ENCODE measurements around the gene ZNF77.
"Not testable (repeated sequence)": the region's sequence is repeated elsewhere in the genome, so short reads cannot be mapped to it uniquely, and the experiment has no call there.

Gene ZNF77

DNA sequence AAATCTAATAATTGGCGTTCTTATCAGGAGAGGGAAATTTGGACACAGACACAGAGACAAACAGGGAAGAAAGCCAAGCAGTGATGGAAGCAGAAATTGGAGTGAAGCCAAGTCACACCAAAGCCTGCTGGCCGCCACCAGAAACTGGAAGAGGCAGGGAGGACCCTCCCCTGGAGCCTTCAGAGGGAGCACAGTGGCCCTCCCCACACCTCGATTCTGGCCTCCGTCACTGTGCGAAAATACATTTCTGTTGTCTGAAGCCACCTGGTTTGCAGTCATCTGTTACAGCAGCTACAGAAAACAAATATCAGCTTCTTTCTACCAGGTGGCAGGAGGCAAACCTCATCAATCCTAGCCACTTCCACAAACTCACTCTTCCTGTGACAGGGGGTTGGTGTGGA lies 24.3 kb upstream of the ZNF77 start:
- no peak for FAIRE-seq

GRCh38 chr19:2967972-2968371 lies 23.2 kb upstream of the ZNF77 start:
- FAIRE-seq: no peak

DNA sequence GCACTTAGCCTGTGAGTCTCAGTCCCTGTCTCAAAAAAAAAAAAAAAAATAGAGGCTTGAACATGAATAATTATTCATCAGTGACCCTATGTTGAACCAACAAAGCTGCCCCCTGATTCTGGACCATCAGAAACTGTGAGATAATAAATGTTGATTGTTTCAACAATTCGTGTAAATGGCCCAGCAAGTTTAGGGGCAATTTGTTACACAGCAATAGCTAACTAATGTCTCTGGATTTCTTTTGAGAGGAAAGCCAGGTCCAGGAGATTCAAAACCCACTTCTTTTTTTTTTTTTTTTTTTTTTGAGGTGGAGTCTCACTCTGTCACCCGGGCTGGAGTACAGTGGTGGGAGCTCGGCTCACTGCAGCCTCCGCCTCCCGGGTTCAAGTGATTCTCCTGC lies 20.1 kb upstream of the ZNF77 start:
- no peak for FAIRE-seq

DNA sequence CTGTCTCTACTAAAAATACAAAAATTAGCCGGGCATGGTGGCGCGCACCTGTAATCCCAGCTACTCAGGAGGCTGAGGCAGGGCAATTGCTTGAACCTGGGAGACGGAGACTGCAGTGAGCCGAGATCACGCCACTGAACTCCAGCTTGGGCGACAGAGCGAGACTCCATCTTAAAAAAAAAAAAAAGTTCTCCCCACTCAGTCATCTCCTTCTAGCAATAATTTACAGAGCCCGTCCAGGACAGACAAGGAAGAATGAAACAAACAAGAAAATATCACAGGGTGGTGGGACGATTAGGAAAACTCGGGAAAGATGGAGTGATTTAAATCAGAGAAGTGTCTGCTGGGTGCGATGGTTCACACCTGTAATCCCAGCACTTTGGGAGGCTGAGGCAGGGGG lies 18.9 kb upstream of the ZNF77 start:
- FAIRE-seq: not testable (repeated sequence)

GRCh38 chr19:2963122-2963521 lies 18.4 kb upstream of the ZNF77 start:
- no peak for FAIRE-seq

GRCh38 chr19:2962018-2962670 lies 17.4 kb upstream of the ZNF77 start:
- FAIRE-seq: peak; percentile 95

GRCh38 chr19:2960120-2960519 lies 15.3 kb upstream of the ZNF77 start:
- no peak for FAIRE-seq

DNA sequence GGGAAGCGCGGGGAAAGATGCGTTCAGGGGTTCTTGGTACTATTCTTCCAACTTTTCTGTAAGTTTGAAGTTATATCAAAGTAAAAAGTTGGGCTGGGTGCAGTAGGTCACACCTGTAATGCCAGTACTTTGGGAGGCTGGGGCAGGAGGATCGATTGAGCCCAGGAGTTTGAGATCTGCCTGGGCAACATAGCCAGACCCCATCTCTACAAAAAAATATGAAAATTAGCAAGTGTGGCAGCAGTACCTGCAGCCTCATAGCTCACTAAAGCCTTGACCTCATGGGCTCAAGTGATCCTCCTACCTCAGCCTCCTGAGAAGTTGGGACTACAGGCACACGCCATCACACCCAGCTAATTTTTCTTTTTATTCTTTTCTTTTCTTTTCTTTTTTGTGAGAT lies 12.4 kb upstream of the ZNF77 start:
- FAIRE-seq: no peak

DNA sequence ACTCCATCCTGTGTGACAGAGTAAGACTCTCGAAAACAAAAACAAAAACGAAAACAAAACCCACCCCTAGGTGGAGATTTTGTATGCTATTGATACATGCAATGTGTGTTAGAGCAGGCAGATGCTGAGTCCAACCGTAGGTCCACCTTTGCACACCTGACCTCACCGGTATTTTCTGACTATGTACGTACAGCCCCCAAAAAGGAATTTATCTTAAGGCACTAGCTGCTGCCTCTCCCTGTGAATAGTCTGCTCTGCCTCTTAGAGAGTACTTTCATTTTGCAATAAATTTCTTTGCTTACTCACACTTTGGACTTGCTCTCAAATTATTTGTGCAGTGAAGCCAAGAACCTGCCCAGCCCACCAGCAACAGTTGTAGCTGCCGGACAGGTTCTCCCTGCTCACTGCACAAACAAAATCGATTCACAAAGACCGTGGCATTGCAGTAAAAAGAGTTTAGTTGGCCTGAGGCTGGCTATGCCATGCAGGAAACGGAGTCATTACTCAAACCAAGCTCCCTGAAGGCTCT lies 8.2 kb upstream of the ZNF77 start:
- no peak for FAIRE-seq

DNA sequence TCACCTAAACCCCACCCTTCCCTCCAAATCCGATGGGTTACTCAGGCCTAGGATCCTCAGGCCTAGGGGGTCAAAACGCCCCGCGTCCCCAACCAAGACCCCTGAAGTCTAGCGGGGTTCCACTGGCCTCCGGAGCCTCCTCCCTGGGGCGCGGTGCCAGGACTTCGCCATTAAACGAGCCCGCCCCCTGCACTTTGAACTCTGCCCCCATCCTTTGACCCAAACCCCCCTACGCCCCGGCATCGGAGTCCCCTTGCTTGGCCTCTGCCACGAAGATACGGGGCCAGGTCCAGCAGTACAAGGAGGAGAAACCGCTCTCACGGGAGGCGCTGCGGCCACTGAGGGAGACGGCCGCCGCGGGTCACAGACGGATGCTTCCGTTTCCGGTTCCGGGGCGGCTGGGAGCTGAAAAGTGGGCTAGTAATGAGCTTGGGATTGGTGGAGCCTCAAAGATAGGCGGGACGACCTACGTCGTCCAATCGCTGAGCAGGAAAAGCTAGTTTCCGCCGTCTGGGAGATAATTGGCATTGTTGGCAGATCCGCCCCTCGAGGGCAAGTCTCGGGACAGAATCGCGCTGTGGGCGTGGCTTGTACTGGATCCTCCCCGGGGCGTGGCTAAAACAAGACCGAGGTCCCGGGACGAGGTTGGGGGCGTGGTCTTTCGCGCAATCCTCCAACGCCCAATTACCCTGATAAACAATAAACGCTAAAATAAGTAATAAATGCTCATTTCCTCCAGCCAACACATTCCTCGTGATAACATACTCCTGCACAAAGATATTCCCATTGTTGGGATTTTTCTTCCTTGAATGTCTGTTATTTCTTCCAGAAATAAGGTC lies 5.7 kb upstream of the ZNF77 start:
- FAIRE-seq: peak; percentile 99

DNA sequence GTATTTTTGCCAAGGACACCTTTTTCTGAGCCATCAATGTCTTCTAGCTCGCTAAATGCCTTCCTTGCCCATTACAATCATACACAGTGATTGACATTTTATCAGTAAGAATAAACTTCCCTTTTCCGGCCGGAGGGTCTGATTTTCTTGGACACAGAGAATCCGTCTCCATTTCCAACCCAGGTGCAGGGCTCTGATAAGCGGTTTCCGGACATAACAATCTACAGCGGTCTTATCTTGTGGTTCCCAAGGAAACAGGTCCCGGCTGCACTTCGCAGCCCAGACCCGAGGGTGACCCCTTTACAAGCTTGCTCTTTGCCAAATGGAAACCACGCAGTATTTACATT lies 5.1 kb upstream of the ZNF77 start:
- no peak for FAIRE-seq

DNA sequence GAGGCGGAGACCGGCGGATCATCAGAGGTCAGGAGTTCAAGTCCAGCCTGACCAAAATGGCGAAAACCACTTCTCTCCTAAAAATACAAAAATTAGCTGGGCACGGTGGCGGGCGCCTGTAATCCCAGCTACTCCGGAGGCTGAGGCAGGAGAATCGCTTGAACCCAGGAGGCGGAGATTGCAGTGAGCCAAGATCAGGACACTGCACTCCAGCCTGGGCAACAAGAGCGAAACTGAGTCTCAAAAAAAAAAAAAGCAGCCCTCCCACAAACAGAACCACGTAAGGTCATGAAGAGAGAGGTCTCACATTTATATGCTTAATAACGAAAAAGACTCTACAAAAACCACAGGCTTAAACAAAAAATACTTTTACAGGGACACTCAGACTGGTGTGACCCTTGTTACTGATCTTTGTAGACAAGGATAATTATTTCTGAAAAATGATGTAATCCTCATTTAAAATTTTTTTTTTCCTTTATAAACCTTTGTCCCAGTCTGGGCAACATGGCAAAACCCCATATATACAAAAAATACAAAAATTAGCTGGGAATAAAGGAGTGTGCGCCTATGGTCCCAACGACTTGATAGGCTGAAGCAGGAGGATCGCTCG lies 909 bp upstream of the ZNF77 start:
- FAIRE-seq: no peak

DNA sequence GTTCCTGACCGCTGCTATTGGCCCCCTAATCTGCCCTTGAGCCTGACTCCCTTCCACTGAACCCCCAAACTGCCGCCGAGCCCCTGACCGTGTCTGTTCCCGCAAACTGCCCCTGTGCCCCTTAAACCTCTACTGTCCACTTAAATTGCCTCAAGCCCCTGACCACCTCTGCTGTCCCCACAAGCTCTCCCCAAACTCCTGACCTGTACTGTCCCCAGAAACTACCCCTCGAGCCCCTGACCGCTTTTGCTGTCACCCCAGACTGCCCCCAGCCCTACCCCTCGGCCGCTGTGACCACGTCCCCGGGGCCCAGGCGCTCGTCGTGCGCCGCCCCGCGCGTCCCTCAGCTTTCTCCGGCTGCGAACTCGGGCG lies 382 bp downstream of the ZNF77 start:
- no peak for FAIRE-seq

GRCh38 chr19:2942928-2943640 lies 1.7 kb downstream of the ZNF77 start:
- FAIRE-seq: no peak

- not testable (repeated sequence) for FAIRE-seq
Observed at GRCh38 chr19:2935863-2936262, 8.9 kb downstream of the ZNF77 start.

DNA sequence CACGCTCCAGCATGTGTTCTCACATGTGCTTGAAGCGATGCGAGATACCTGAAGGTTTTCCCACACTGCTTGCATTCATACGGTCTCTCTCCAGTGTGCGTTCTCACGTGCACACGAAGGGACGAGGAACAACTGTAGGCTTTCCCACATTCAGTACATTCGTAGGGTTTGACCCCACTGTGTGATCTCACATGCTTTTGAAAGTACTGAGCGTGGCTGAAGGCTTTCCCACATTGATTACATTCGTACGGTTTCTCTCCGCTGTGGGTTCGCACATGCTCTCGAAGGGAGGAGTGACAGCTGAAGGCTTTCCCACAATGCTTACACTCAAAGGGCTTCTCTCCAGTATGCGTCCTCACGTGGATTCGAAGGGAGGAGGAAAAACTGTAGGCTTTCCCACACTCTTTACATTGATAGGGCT lies 11.3 kb downstream of the ZNF77 start:
- FAIRE-seq: no peak

DNA sequence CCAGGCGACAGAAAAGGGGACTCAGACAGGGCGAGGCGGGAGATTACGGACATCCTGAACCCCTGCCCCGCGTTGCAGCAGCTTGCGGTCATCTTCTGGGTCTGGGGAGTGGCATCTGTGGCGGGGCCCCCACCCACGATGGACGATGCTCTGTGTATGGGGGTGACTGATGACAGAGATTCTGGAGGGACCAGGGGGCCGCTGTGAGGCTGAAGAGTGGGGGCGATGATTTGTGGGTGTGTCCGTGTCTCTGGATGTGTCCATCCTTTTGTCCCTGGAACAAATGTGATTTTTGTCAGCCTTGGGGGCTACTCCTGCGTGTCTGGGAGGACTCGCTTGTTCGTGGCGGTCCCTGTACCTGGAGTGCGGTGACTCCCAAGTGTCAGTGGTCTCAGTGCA lies 17.7 kb downstream of the ZNF77 start:
- no peak for FAIRE-seq

- FAIRE-seq: no peak
Observed at GRCh38 chr19:2926341-2927031, 18.3 kb downstream of the ZNF77 start.

- FAIRE-seq: no peak
Observed at GRCh38 chr19:2923510-2923909, 21.3 kb downstream of the ZNF77 start.

- FAIRE-seq: no peak
Observed at GRCh38 chr19:2922987-2923386, 21.8 kb downstream of the ZNF77 start.

- FAIRE-seq: no peak
Observed at GRCh38 chr19:2917275-2918184, 27.2 kb downstream of the ZNF77 start.

- no peak for FAIRE-seq
Observed at GRCh38 chr19:2912306-2912705, 32.5 kb downstream of the ZNF77 start.

All from A204.1 (cell line).